ENCODE results near the gene SLC7A7. TPM values are rescaled to one million over a fixed set of nuclear protein-coding genes. Genes with fewer than 3 reads are reported as not detected.

The SLC7A7 gene
- total and polyA plus RNA-seq, 2 of the 13 experiments (the other 11 are each of a cell fraction or from before 2014, with no cell fraction given) = 0.13 to 0.63 TPM

GRCh38 chr14:22838631-22839041 is 23.4 kb upstream of the SLC7A7 start:
- intact Hi-C loops (cut with micrococcal nuclease; ENCODE audit: unreplicated experiment) = no loop called here
- peaks cover 0 to 1% of the 10 kb centered on the region in 2 experiments; a peak in 1 of 5 replicates for H3K27me3 ChIP-seq (ENCODE audit: control insufficient read depth in 1 of 2, insufficient read depth in 2 of 2, low read length in 2 of 2)
- ChIA-PET CTCF (ENCODE audit: low intra/inter-chr PET ratio, low total read pairs) (no interaction called here), POLR2A (interaction anchor here (1.5 to 3.7 kb wide), 6 partner anchors 8 to 1593 kb away, joined by 3 to 27 read pairs (median 10); partner anchors contain the start of genes LRP10, OXA1L and PRMT5)
- in situ Hi-C loops (cut with HindIII; ENCODE audit: extremely low pct_ligation_motif_present, low pct_unique_long_range_greater_than_20kb) = no loop called here
- no peak overlapping the region for H3K4me2 ChIP-seq (ENCODE audit: low read depth, low read length)
- H3K79me2 ChIP-seq (ENCODE audit: insufficient read depth, low read length) = no peaks in the 10 kb centered on the region
- H3K4me1 ChIP-seq (ENCODE audit: insufficient read depth, low read length) = peaks cover 41% of the 10 kb centered on the region
- peaks cover 7 to 8% of the 10 kb centered on the region in 2 experiments for H3K36me3 ChIP-seq (replicated peaks in 1 of 2; ENCODE audit: control insufficient read depth in 1 of 2, insufficient read depth in 2 of 2, low read length in 2 of 2)
- no peak for DNase-seq (ENCODE audit: low spot score)
- H3K27ac ChIP-seq (ENCODE audit: extremely low read length, insufficient read depth, low read length) = no peak overlapping the region
- ATAC-seq = peak; percentile 7
- 83% methylated on average over 6 of the region's 6 CpGs for WGBS (ENCODE audit: low lambda C conversion rate)
- FAIRE-seq = no peak
- no peaks in the 10 kb centered on the region for H4K20me1 ChIP-seq (ENCODE audit: insufficient read depth, low read length)
- BruUV-seq (replicated peaks) = no TSS peak
- no peaks in the 10 kb centered on the region for H3K9me3 ChIP-seq (ENCODE audit: low read length)
- no peak overlapping the region for H3K9ac ChIP-seq (ENCODE audit: insufficient read depth, low read depth, low read length)
- no peak overlapping the region for H2AFZ ChIP-seq (ENCODE audit: low read length)
- H3K4me3 ChIP-seq (replicated peaks in 1 of 3; ENCODE audit: insufficient read depth in 1 of 3, low read depth in 2 of 3, low read length in 3 of 3) = no peak overlapping the region
- TF ChIP-seq SATB2 (CRISPR knock-in tag; IDR thresholded peaks at IDR 0.05) (no peak), ZNF329 (CRISPR knock-in tag; IDR thresholded peaks at IDR 0.05; ENCODE audit: low read depth) (no peak), FUBP1 (CRISPR knock-in tag; IDR thresholded peaks at IDR 0.05; ENCODE audit: borderline replicate concordance) (no peak), SMYD3 (CRISPR knock-in tag; IDR thresholded peaks at IDR 0.05) (no peak), CEBPG (CRISPR knock-in tag; IDR thresholded peaks at IDR 0.05) (no peak), ZNF343 (CRISPR knock-in tag; IDR thresholded peaks at IDR 0.05) (0 out of 2 replicates have a peak, but pooled peaks have one; percentile 23), ZNF781 (CRISPR knock-in tag; IDR thresholded peaks at IDR 0.05; ENCODE audit: borderline replicate concordance, not compliant biosample characterization) (no peak), ZNF510 (CRISPR knock-in tag; IDR thresholded peaks at IDR 0.05; ENCODE audit: low read depth) (no peak), HOMEZ (CRISPR knock-in tag; IDR thresholded peaks at IDR 0.05; ENCODE audit: low read depth) (no peak), NR1H2 (CRISPR knock-in tag; IDR thresholded peaks at IDR 0.05; ENCODE audit: borderline replicate concordance, low read depth) (no peak), POGZ (CRISPR knock-in tag; IDR thresholded peaks at IDR 0.05) (no peak), ZNF234 (CRISPR knock-in tag; conservative IDR thresholded peaks at IDR 0.05) (no peak), SAP130 (CRISPR knock-in tag; IDR thresholded peaks at IDR 0.05; ENCODE audit: low read depth) (no peak)
- TF ChIP-seq, protein P1, sequence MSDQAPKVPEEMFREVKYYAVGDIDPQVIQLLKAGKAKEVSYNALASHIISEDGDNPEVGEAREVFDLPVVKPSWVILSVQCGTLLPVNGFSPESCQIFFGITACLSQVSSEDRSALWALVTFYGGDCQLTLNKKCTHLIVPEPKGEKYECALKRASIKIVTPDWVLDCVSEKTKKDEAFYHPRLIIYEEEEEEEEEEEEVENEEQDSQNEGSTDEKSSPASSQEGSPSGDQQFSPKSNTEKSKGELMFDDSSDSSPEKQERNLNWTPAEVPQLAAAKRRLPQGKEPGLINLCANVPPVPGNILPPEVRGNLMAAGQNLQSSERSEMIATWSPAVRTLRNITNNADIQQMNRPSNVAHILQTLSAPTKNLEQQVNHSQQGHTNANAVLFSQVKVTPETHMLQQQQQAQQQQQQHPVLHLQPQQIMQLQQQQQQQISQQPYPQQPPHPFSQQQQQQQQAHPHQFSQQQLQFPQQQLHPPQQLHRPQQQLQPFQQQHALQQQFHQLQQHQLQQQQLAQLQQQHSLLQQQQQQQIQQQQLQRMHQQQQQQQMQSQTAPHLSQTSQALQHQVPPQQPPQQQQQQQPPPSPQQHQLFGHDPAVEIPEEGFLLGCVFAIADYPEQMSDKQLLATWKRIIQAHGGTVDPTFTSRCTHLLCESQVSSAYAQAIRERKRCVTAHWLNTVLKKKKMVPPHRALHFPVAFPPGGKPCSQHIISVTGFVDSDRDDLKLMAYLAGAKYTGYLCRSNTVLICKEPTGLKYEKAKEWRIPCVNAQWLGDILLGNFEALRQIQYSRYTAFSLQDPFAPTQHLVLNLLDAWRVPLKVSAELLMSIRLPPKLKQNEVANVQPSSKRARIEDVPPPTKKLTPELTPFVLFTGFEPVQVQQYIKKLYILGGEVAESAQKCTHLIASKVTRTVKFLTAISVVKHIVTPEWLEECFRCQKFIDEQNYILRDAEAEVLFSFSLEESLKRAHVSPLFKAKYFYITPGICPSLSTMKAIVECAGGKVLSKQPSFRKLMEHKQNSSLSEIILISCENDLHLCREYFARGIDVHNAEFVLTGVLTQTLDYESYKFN (CRISPR knock-in tag; conservative IDR thresholded peaks at IDR 0.05) = no peak
- TF ChIP-seq, protein P2, sequence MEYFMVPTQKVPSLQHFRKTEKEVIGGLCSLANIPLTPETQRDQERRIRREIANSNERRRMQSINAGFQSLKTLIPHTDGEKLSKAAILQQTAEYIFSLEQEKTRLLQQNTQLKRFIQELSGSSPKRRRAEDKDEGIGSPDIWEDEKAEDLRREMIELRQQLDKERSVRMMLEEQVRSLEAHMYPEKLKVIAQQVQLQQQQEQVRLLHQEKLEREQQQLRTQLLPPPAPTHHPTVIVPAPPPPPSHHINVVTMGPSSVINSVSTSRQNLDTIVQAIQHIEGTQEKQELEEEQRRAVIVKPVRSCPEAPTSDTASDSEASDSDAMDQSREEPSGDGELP (IDR thresholded peaks at IDR 0.05; ENCODE audit: borderline replicate concordance, low read depth) = no peak
- TF ChIP-seq, protein P3, sequence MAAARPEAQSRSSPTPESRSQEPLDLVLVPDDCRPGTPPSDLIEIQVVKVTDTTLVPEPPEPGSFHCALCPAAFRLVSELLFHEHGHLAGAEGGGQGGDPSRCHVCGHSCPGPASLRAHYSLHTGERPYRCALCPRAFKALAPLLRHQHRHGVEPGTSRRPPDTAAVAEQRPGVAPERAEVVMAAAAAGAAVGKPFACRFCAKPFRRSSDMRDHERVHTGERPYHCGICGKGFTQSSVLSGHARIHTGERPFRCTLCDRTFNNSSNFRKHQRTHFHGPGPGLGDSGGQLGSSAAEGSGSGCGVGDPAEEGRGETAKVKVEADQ (CRISPR knock-in tag; IDR thresholded peaks at IDR 0.05; ENCODE audit: borderline replicate concordance) = no peak

All from HepG2 (cell line).